T-cell (primary cell): ENCODE measurements around the gene UVRAG. TPM values are rescaled to one million over a fixed set of nuclear protein-coding genes. Genes with fewer than 3 reads are reported as not detected.

ENCODE experiments used
- ATAC-seq, 4 experiments: fragments of 200-7000 bp in 3 of 4; fragments of 150-1000 bp in 1 of 4; cut with Tn5 transposase; replicated peaks in 1 of 4; 1 replicate in 3 of 4; 2 replicates in 1 of 4; pipeline ENCODE4 v1.10.0; 2021; ENCODE audit warnings: moderate library complexity in 3 of 4, mild to moderate bottlenecking in 2 of 4, moderate number of reproducible peaks in 1 of 4
- CTCF ChIA-PET, 2 donors: fragments of 300-600 bp; sonication (Branson Sonifier 250); formaldehyde crosslinking; loops; one replicate each; lab custom pipeline; 2022; ENCODE audit warnings: antibody characterized with exemption in 2 of 2; lab: Charles Lee
- POLR2A ChIA-PET, 2 donors: fragments of 300-600 bp; sonication (Branson Sonifier 250); formaldehyde crosslinking; loops; one replicate each; lab custom pipeline; 2022; ENCODE audit warnings: antibody characterized with exemption in 2 of 2; lab: Charles Lee
- DNase-seq, 35 experiments: peaks; one replicate each; pipeline versions ENCODE4 v3.0.0 to v3.0.0-alpha.2; 2013 to 2023
- H3K27ac ChIP-seq: one replicate; pipeline ENCODE4 v1.5.1; 2013; ENCODE audit warnings: low read length
- H3K27me3 ChIP-seq, 2 experiments: replicated peaks in 1 of 2; 1 replicate in 1 of 2; 2 replicates in 1 of 2; pipeline versions ENCODE4 v1.6.1 to v1.7.0; 2013; ENCODE audit warnings: low read length in 1 of 2, mixed read lengths in 1 of 2; ENCODE audit not compliant: control insufficient read depth in 2 of 2, insufficient read depth in 2 of 2; ENCODE audit errors: extremely low read depth in 1 of 2
- H3K36me3 ChIP-seq, 2 donors: 1 replicate in 1 of 2; 2 replicates in 1 of 2; pipeline versions ENCODE4 v1.6.1 to v1.7.0; 2013; ENCODE audit warnings: low read length in 1 of 2; ENCODE audit not compliant: control insufficient read depth in 2 of 2, insufficient read depth in 1 of 2; ENCODE audit errors: extremely low read depth in 1 of 2
- H3K4me1 ChIP-seq, 2 experiments: 1 replicate in 1 of 2; 2 replicates in 1 of 2; pipeline versions ENCODE4 v1.6.1 to v1.7.0; 2013; ENCODE audit warnings: low read length in 2 of 2, mixed read lengths in 1 of 2; ENCODE audit not compliant: insufficient read depth in 2 of 2, control insufficient read depth in 1 of 2; ENCODE audit errors: extremely low read depth in 1 of 2
- H3K4me3 ChIP-seq, 2 donors: 1 replicate in 1 of 2; 2 replicates in 1 of 2; pipeline versions ENCODE4 v1.5.1 to v1.7.0; 2013; ENCODE audit warnings: mild to moderate bottlenecking in 2 of 2, low read length in 1 of 2, moderate library complexity in 1 of 2; ENCODE audit not compliant: control insufficient read depth in 1 of 2; ENCODE audit errors: extremely low read depth in 1 of 2
- H3K9me3 ChIP-seq: 2 replicates; pipeline ENCODE4 v1.7.0; 2013
- H3K27ac Mint-ChIP-seq, 2 donors: one replicate each; pipeline ENCODE4 v1.8.0; 2020 to 2021; ENCODE audit warnings: mild to moderate bottlenecking in 2 of 2, mixed read lengths in 2 of 2
- H3K27me3 Mint-ChIP-seq, 2 donors: one replicate each; pipeline ENCODE4 v1.8.0; 2021 to 2022; ENCODE audit warnings: mixed read lengths in 2 of 2
- H3K36me3 Mint-ChIP-seq: one replicate; pipeline ENCODE4 v1.8.0; 2021; ENCODE audit warnings: mixed read lengths
- H3K4me1 Mint-ChIP-seq, 3 donors: one replicate each; pipeline ENCODE4 v1.8.0; 2020 to 2022; ENCODE audit warnings: mixed read lengths in 3 of 3, mild to moderate bottlenecking in 1 of 3
- H3K4me3 Mint-ChIP-seq, 3 donors: one replicate each; pipeline ENCODE4 v1.8.0; 2020 to 2022; ENCODE audit warnings: mild to moderate bottlenecking in 3 of 3, mixed read lengths in 3 of 3, moderate library complexity in 3 of 3
- H3K9me3 Mint-ChIP-seq, 3 donors: one replicate each; pipeline ENCODE4 v1.8.0; 2020 to 2022; ENCODE audit warnings: mixed read lengths in 3 of 3
- WGBS: methylation state at CpG from one replicate; pipeline ENCODE4 v1.1.5; 2013; ENCODE audit warnings: missing lambda C conversion rate; ENCODE audit not compliant: insufficient coverage; 5-methylcytosine and 5-hydroxymethylcytosine counted together
- total RNA-seq, 35 experiments: library from RNA in 6 of 35; stranded (reverse) in 6 of 35; fragments of 120-200 nt in 1 of 35; gene quantifications; one replicate each; pipeline versions ENCODE4 v1.2.1 to v1.2.4 and lab custom pipeline; 2013 to 2026

The UVRAG gene
- total RNA-seq, 5 donors from 2014 or later (not counting 1 experiment from before 2014, with no cell fraction given), result 22.4 to 32.8 (median 27.6) TPM

DNA sequence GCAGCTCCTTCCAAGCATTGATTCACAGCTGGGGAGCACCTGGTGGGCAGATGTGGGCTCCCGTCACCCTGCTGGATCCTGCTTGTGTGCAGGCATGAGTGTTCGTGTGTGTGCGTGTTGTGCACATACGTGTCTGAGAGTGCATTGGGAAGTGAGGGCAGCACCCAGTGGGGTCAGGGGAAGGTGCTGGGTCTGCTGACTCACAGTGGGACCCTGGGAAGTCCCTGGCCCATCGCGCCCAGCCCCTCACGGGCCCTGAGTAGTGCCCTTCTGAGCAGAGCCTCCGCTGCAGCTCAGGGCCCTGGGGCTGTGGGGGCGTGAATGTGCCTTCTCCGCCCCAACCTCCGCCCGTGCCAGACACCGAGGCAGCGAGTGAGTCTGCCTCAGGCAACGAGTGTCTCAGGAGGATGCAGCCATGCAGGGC lies 354.5 kb downstream of the UVRAG start:
- ATAC-seq (no peak), DNase-seq (no peak)
- no peaks in the 10 kb centered on the region for H3K27me3 Mint-ChIP-seq
- no peak overlapping the region for H3K4me3 Mint-ChIP-seq
- CTCF ChIA-PET, result no interaction called here
- no peaks in the 10 kb centered on the region for H3K4me1 ChIP-seq
- no peak overlapping the region for H3K27ac ChIP-seq
- no peak overlapping the region for H3K27ac Mint-ChIP-seq
- H3K9me3 Mint-ChIP-seq, result no peaks in the 10 kb centered on the region
- 75% methylated on average over 13 of the region's 15 CpGs for WGBS
- no peaks in the 10 kb centered on the region for H3K4me1 Mint-ChIP-seq
- POLR2A ChIA-PET, result no interaction called here
- no peak overlapping the region for H3K4me3 ChIP-seq
- H3K27me3 ChIP-seq, result peaks cover 0 to 10% of the 10 kb centered on the region in 2 experiments
- H3K9me3 ChIP-seq, result no peaks in the 10 kb centered on the region
- H3K36me3 ChIP-seq, result no peaks in the 10 kb centered on the region
- H3K36me3 Mint-ChIP-seq, result no peaks in the 10 kb centered on the region

GRCh38 chr11:76170468-76170867 lies 355.5 kb downstream of the UVRAG start:
- Mint-ChIP-seq H3K27ac (no peak overlapping the region), H3K27me3 (no peaks in the 10 kb centered on the region), H3K4me3 (no peak overlapping the region), H3K9me3 (no peaks in the 10 kb centered on the region), H3K36me3 (no peaks in the 10 kb centered on the region), H3K4me1 (no peaks in the 10 kb centered on the region)
- Histone ChIP-seq H3K4me3 (no peak overlapping the region), H3K9me3 (no peaks in the 10 kb centered on the region), H3K4me1 (no peaks in the 10 kb centered on the region), H3K36me3 (no peaks in the 10 kb centered on the region), H3K27me3 (peaks cover 0 to 17% of the 10 kb centered on the region in 2 experiments), H3K27ac (no peak overlapping the region)
- ATAC-seq, result no peak
- ChIA-PET POLR2A (no interaction called here), CTCF (no interaction called here)
- WGBS, result 56% methylated on average over 2 of the region's 4 CpGs
- no peak for DNase-seq

DNA sequence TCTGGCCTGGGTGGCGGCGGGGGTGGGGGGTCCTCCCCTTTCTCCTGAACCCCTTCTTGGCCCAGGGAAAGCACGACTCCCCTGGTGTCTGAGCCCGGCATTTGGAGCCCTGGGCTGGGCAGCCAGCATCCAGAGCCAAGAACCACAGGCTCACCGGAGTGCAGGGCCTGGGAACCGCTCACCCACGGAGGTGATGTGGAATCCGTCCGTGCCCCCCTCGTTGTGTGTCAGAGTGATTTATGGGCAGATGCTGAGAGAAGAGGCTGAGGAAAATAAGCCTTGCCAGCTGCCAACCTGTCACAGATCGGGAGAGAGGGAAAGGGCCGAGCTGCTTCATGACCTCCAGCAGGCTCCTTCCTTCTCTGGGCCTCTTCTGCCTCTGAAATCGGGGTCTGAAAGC lies 357.6 kb downstream of the UVRAG start:
- ATAC-seq (no peak), DNase-seq (no peak)
- Mint-ChIP-seq H3K4me1 (no peaks in the 10 kb centered on the region), H3K36me3 (no peaks in the 10 kb centered on the region), H3K9me3 (no peaks in the 10 kb centered on the region), H3K27ac (no peak overlapping the region), H3K4me3 (no peak overlapping the region), H3K27me3 (no peaks in the 10 kb centered on the region)
- H3K4me3 ChIP-seq, result no peak overlapping the region
- peaks cover 0 to 12% of the 10 kb centered on the region in 2 experiments for H3K27me3 ChIP-seq
- WGBS, result 71% methylated on average over 8 of the region's 13 CpGs
- no peaks in the 10 kb centered on the region for H3K9me3 ChIP-seq
- no peaks in the 10 kb centered on the region for H3K36me3 ChIP-seq
- H3K4me1 ChIP-seq, result no peaks in the 10 kb centered on the region
- POLR2A ChIA-PET, result no interaction called here
- no peak overlapping the region for H3K27ac ChIP-seq
- CTCF ChIA-PET, result no interaction called here

DNA sequence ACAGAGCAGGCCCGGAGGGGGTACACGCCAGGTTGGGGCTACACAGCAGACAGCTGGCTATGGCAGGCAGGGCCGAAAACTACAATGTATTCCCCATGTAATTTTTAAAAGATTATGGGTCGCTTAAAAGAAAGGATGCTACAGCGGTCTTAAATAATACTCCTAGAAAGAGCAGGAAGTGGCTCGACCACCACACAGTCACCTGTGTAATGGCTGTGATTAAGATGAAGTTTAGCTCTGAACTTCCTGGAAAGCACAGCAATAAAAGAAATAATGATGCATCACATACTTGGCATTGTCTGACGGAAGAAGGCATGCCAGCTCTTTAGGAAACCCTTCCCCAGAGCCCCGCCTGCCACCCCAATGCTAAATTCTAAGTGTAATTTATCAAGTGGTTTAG lies 358.7 kb downstream of the UVRAG start:
- Histone ChIP-seq H3K9me3 (no peaks in the 10 kb centered on the region), H3K36me3 (no peaks in the 10 kb centered on the region), H3K27me3 (peaks cover 0 to 12% of the 10 kb centered on the region in 2 experiments), H3K4me3 (no peak overlapping the region), H3K4me1 (no peaks in the 10 kb centered on the region), H3K27ac (no peak overlapping the region)
- CTCF ChIA-PET, result no interaction called here
- no peak for ATAC-seq
- 92% methylated on average over 2 of the region's 8 CpGs for WGBS
- Mint-ChIP-seq H3K9me3 (no peaks in the 10 kb centered on the region), H3K4me1 (no peaks in the 10 kb centered on the region), H3K36me3 (no peaks in the 10 kb centered on the region), H3K27ac (no peak overlapping the region), H3K27me3 (no peaks in the 10 kb centered on the region), H3K4me3 (no peak overlapping the region)
- POLR2A ChIA-PET, result no interaction called here
- DNase-seq, result no peak

GRCh38 chr11:76174330-76174729 lies 359.3 kb downstream of the UVRAG start:
- Histone ChIP-seq H3K36me3 (no peaks in the 10 kb centered on the region), H3K4me3 (no peak overlapping the region), H3K27me3 (peaks cover 0 to 10% of the 10 kb centered on the region in 2 experiments), H3K9me3 (no peaks in the 10 kb centered on the region), H3K4me1 (no peaks in the 10 kb centered on the region), H3K27ac (no peak overlapping the region)
- DNase-seq (no peak), ATAC-seq (no peak)
- H3K27me3 Mint-ChIP-seq, result no peaks in the 10 kb centered on the region
- H3K27ac Mint-ChIP-seq, result no peak overlapping the region
- 86% methylated on average over 3 of the region's 5 CpGs for WGBS
- H3K36me3 Mint-ChIP-seq, result no peaks in the 10 kb centered on the region
- H3K4me3 Mint-ChIP-seq, result no peak overlapping the region
- H3K4me1 Mint-ChIP-seq, result no peaks in the 10 kb centered on the region
- ChIA-PET POLR2A (no interaction called here), CTCF (no interaction called here)
- H3K9me3 Mint-ChIP-seq, result no peaks in the 10 kb centered on the region

GRCh38 chr11:76175783-76176182 lies 360.8 kb downstream of the UVRAG start:
- H3K36me3 Mint-ChIP-seq, result no peaks in the 10 kb centered on the region
- Histone ChIP-seq H3K27me3 (peaks cover 0 to 10% of the 10 kb centered on the region in 2 experiments), H3K9me3 (no peaks in the 10 kb centered on the region), H3K4me1 (no peaks in the 10 kb centered on the region), H3K36me3 (no peaks in the 10 kb centered on the region), H3K27ac (no peak overlapping the region), H3K4me3 (no peak overlapping the region)
- H3K27me3 Mint-ChIP-seq, result no peaks in the 10 kb centered on the region
- no peaks in the 10 kb centered on the region for H3K4me1 Mint-ChIP-seq
- no peaks in the 10 kb centered on the region for H3K9me3 Mint-ChIP-seq
- no peak overlapping the region for H3K4me3 Mint-ChIP-seq
- ATAC-seq, result no peak
- ChIA-PET CTCF (no interaction called here), POLR2A (no interaction called here)
- no peak overlapping the region for H3K27ac Mint-ChIP-seq
- DNase-seq, result no peak
- 84% methylated on average over 3 of the region's 4 CpGs for WGBS

DNA sequence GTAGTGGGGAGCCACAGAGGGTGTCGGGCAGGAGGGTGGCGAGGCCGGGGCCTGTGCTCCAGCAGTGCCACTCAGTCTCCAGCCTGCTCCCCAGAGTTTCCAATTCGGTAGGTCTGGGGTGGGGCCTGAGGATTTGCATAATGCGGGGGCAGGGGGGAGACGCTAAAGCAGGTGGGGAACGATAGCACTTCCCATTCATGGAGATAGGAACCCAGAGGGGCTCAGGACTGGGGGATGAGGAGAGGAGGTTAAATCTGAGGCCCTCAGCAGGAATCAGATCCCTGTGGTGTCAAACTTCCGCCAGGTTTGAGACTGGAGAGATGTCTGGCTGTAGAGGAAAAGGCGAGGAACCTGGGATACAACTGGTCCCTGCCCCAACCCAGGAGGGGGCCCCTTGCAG lies 361.5 kb downstream of the UVRAG start:
- Mint-ChIP-seq H3K4me1 (no peaks in the 10 kb centered on the region), H3K27ac (no peak overlapping the region), H3K27me3 (no peaks in the 10 kb centered on the region), H3K4me3 (no peak overlapping the region), H3K36me3 (no peaks in the 10 kb centered on the region), H3K9me3 (no peaks in the 10 kb centered on the region)
- Histone ChIP-seq H3K4me3 (no peak overlapping the region), H3K27me3 (peaks cover 0 to 6% of the 10 kb centered on the region in 2 experiments), H3K36me3 (no peaks in the 10 kb centered on the region), H3K4me1 (no peaks in the 10 kb centered on the region), H3K9me3 (no peaks in the 10 kb centered on the region), H3K27ac (no peak overlapping the region)
- 89% methylated on average over 9 of the region's 9 CpGs for WGBS
- ChIA-PET CTCF (no interaction called here), POLR2A (no interaction called here)
- ATAC-seq (no peak), DNase-seq (no peak)
